CMK (cell line): ENCODE data around the gene ZNF860.

Experiments
- DNase-seq: peaks from one replicate; pipeline ENCODE4 v3.0.0-alpha.2; 2010; ENCODE audit warnings: low read depth

ZNF860 gene

DNA sequence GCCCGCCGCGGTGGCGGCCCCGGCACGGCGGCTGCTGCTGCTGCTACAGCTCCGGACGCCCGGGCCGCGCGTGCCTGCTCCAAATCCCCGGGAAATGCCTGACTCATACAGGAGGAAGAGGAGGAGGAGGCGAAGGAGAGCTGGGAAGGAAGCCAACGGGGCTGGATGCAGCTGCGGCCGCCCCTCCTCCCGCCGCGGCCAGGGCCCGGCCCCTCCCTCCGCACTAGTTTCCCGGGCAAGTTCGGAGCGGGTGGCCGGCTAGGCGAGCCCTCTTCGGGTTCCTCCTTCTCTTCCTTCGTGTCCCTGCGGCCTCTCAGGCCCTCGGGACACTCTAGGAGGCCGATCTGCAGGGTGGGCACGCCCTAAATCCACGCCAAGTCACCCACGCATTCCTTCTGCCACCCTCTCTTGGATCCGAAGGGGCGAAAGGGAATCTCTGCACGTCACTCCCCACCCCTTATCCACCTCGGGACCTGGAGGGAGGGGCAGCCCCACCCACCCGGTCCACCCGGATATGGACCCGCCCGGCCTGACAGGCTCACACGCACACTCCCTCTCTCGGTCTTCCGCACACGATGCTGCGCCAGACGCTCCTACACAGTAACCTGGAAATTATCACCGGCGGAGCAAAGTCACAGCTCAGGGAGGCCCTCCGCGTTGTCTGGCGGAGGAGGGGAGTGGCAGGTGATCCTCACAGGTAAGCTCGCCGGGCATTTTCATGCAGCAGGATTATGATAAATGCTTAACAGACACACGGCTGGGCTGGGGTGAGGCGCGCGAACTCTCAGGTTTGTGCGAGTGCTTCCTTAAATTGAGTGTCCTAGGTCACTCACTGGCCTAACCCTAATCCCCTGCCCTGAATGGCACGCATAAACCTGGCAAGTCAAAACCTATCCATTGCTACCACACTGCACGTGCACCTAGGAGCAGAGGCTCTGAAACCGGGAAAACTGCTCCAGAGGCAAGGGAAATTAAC is at the start of gene ZNF860, which contains the start of gene OSBPL10:
TSS of gene ZNF860 (plus strand) at position 545 of the 976 bp plus-strand sequence. CDS start 7,330 bp downstream, outside the sequence.
TSS of gene OSBPL10 (minus strand) at position 57 of the 976 bp plus-strand sequence. CDS start 83 bp downstream, outside the sequence.
- DNase-seq, result no peak

- DNase-seq, result no peak
Observed at GRCh38 chr3:31932990-31933389, 48.6 kb upstream of the ZNF860 start.

DNA sequence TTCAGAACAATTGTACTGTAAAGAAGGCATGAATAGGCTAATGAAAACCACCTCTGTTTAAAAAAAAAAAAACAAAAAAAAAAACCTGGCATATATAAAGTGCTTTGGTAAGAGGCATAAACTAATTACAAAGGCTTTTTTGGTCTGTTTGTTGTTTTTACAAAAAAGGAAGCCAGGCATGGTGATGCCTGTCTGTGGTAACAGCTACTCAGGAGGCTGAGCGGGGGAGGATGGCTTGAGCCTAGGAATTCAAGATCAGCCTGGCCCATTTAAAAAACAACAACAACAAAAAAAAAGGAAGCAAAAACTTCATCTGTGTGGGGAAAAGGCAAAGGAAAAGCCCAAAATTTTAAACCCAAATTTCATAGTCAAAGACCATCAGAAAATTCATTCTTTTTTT is 47.5 kb upstream of the ZNF860 start:
- no peak for DNase-seq

DNA sequence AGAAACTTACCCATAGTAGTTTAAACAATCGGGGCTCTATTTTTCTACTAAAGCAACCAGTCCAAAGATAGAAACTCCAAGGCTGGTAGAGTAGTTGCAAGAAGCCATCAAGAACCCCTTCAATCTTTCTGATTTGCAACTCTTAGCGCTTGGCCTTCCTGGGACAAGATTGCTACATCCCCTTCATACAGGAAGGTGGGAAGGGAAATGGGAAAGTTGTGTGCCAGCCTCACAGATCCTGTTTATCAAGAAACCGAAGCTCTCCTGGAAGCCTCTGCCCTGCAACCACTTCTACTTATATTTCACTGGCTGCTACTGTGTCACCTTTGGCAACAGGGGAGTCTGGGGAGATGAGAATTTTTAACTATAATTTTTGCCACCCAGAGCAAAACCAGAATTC is 46.7 kb upstream of the ZNF860 start:
- DNase-seq, result no peak

DNA sequence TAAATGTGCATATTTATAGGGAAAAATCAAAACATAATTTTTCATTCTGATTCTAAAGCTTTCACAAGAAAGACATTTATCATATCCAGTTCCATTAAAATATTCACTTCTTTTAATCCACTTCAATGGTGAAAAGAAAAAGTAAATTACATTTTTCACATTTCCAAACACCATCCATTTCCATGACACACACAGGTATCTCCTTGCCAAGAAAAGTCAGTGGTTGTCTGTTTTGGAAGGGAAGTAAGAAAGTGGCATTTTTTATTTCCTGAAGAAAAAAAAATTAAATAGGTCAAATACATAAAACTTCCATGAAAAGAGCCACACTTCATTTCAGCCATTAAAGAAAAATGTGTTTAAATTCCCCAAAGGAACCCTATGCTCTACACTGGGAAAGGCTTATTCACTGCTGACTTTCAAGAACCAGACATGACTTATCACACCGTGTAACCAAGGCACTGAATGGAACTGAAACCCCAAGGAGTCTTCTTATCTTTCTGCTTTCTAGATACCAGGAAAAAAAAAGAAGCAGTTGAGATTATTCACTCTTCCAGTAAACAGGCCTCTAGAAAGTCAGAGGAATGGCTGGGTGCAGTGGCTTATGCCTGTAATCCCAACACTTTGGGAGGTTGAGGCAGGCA is 45.0 kb upstream of the ZNF860 start:
- no peak for DNase-seq

DNA sequence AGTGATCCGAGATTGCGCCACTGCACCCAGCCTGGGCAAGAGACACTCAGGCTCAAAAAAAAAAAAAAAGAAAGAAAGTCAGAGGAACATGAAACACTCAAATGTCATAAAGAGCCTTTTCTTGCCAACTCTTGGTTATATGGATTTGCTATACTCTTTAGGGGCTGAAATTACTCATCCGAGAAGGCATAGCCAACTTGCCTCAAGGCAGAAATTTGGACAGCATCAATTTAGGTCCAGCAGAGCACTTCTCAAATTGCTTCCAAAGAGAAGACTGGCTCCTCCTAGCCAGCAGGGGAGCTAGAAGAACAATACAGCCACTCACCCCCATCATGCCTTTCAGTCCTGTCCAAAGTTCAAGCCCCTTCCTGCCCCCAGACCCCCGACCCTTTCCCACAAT is 44.3 kb upstream of the ZNF860 start:
- DNase-seq, result no peak

DNA sequence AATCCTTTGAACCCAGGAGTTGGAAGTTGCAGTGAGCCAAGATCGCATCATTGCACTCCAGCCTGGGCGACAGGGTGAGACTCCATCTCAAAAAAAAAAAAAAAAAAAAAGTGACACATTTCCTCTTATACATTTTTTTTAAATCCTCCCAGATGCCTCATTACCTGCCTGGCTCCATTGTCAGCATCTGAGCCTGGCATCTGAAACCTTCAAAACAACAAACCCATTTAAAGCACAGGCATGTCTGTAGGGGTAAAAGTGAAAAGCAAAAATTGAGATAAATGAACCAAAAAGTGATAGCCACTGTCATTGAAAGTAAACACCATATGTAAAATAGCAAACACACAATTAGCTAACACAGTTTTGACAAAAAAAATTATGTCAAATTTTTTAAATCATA is 39.1 kb upstream of the ZNF860 start:
- no peak for DNase-seq

- no peak for DNase-seq
Observed at GRCh38 chr3:31943041-31943440, 38.5 kb upstream of the ZNF860 start.

- no peak for DNase-seq
Observed at GRCh38 chr3:31945738-31946052, 35.9 kb upstream of the ZNF860 start.

DNA sequence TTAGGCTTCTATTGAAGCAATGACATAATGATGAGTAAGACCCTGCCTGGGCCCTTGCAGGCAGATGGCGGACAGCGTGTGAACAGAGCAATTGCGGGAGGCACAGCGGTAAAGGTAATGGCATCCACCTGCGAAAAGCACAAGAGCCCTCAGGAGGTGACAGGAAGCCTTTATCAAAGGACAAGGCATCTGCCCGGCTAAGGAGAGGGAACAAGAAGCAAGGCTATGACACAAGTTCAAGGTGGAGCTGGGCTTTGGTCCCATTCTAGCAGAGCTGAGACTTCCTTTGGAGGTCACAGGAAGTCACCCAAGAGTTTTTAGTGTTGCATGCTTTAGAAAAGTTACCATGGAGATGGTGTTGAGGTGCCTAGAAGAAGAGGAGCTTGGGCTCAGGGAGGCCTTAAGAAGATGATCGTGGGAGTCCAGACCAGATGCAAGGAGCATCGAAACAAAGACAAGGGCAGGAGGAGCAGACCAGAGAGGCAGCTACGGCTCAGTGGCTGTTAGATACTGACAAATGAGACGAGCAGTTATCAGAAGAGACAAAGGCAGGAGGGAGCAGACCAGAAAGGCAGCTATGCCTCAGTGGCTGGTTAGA is 35.0 kb upstream of the ZNF860 start:
- no peak for DNase-seq

DNA sequence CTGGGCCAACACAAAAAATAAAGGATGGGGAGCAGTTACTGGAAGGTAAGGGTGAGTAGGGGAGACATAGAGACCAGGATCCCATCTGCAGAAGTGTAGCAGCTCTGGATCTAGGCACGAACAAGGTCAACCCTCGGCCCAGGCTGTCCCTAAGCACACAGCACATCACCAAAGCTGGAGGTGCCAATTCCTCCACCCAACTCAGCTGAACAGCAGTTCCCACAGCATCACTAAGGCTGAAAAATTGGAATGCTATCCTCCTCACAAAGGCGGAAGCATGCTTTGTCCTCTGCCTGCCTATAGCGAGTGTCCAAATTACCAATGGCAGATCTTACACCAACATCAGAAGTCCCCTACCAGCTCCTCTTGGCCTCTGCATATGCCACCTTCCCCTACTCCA is 34.4 kb upstream of the ZNF860 start:
- no peak for DNase-seq

DNA sequence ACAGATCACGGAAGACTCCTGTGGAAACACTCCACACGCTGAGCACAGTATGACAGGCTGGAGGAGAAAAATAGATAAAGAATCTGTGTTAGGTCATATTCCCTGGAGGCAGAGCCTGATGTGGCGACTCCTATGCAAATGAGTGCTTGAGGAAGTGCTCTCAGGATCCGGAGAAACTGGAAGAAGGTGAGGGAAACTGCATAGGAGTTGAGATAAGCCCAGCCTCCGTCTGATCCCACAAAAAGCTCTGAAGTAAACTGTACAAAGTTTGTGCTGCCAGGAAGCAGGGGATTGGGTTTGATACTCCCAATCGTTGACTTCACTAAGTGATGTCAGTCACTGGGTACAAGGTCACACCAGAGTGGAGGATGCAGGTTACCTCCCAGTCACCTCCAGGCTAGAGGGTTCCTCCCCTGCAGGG is 33.9 kb upstream of the ZNF860 start:
- no peak for DNase-seq

GRCh38 chr3:31948280-31948679 is 33.3 kb upstream of the ZNF860 start:
- DNase-seq, result no peak

- no peak for DNase-seq
Observed at GRCh38 chr3:31952205-31952604, 29.3 kb upstream of the ZNF860 start.

DNA sequence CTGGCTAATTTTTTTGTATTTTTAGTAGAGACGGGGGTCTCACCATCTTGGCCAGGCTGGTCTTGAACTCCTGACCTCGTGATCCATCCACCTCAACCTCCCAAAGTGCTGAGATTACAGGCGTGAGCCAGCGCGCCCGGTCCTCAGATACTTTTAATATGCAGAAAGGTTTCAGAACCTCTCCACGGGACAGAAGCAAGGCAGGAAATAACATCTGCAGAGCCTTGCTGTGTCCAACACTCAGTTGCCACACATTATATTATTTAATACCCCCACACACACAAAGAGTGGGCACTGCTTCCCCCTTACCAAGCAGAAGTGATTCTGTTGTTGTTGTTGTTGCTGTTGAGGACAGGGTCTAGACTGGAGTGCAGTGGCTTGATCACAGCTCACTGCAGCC is 28.5 kb upstream of the ZNF860 start:
- no peak for DNase-seq

DNA sequence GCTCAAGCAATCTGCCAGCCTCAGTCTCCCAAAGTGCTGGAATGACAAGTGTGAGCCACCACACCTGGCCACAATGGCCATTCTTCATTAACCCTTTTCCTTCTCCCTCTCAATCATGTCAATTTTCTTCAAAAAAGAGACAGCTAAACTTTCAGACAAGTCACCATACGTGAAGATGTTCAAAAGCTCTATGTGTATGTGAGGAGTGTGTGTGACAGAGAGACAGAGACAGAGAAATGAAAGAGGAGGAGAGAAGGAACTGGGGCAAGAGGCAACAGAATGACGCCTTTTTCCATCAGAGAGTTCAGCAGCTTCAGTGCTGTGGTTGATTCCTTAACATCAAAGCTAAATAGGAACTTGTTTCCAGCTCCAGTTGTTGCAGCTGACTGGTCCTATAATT is 27.9 kb upstream of the ZNF860 start:
- no peak for DNase-seq

GRCh38 chr3:31955581-31955980 is 26.0 kb upstream of the ZNF860 start:
- no peak for DNase-seq

GRCh38 chr3:31957106-31957505 is 24.4 kb upstream of the ZNF860 start:
- DNase-seq, result no peak

GRCh38 chr3:31958701-31959152 is 22.8 kb upstream of the ZNF860 start:
- DNase-seq, result no peak

- no peak for DNase-seq
Observed at GRCh38 chr3:31959251-31959650, 22.3 kb upstream of the ZNF860 start.

- DNase-seq, result no peak
Observed at GRCh38 chr3:31959951-31960792, 21.4 kb upstream of the ZNF860 start.
